CD14-positive monocyte (primary cell): ENCODE measurements around the gene TMCO4. TPM values are rescaled to one million over a fixed set of nuclear protein-coding genes. Genes with fewer than 3 reads are reported as not detected.

Experiments
- DNase-seq, 3 donors: peaks; one replicate each; pipeline ENCODE4 v3.0.0-alpha.2; 2011 to 2022
- H2AFZ ChIP-seq: 2 replicates; pipeline ENCODE4 v1.6.0; 2012; ENCODE audit warnings: mild to moderate bottlenecking, low read depth, low read length, inconsistent platforms; ENCODE audit not compliant: insufficient read depth, poor library complexity, severe bottlenecking
- H3K27ac ChIP-seq, 2 donors: 1 replicate in 1 of 2; 2 replicates in 1 of 2; pipeline ENCODE4 v1.5.1; 2012 to 2013; ENCODE audit warnings: low read length in 2 of 2, control low read depth in 1 of 2, inconsistent platforms in 1 of 2, low read depth in 1 of 2, mild to moderate bottlenecking in 1 of 2
- H3K27me3 ChIP-seq, 2 donors: one replicate each; pipeline versions ENCODE4 v1.6.0 to v1.6.1; 2011 to 2013; ENCODE audit warnings: low read length in 2 of 2; ENCODE audit not compliant: control insufficient read depth in 2 of 2, insufficient read depth in 2 of 2
- H3K36me3 ChIP-seq, 2 donors: replicated peaks in 1 of 2; 1 replicate in 1 of 2; 2 replicates in 1 of 2; pipeline versions ENCODE4 v1.5.1 to v1.6.1; 2012 to 2013; ENCODE audit warnings: low read length in 2 of 2, control low read depth in 1 of 2, inconsistent platforms in 1 of 2, mild to moderate bottlenecking in 1 of 2; ENCODE audit not compliant: insufficient read depth in 2 of 2, control insufficient read depth in 1 of 2
- H3K4me1 ChIP-seq, 2 donors: 1 replicate in 1 of 2; 2 replicates in 1 of 2; pipeline versions ENCODE4 v1.5.1 to v1.6.1; 2012 to 2013; ENCODE audit warnings: low read length in 2 of 2, control low read depth in 1 of 2, inconsistent platforms in 1 of 2, mild to moderate bottlenecking in 1 of 2, moderate library complexity in 1 of 2; ENCODE audit not compliant: insufficient read depth in 2 of 2, control insufficient read depth in 1 of 2
- H3K4me2 ChIP-seq: replicated peaks from 2 replicates; pipeline ENCODE3; 2012; ENCODE audit warnings: low read length, moderate library complexity, mild to moderate bottlenecking; ENCODE audit not compliant: poor library complexity, severe bottlenecking; ENCODE audit errors: extremely low read depth
- H3K4me3 ChIP-seq, 3 experiments: fragments of 200-600 bp in 1 of 3; sonication (generic) in 1 of 3; replicated peaks in 1 of 3; 1 replicate in 2 of 3; 2 replicates in 1 of 3; pipeline ENCODE4 v1.5.1; 2011 to 2013; ENCODE audit warnings: low read length in 3 of 3, mild to moderate bottlenecking in 3 of 3, control low read depth in 2 of 3, low read depth in 2 of 3, inconsistent platforms in 1 of 3, moderate library complexity in 1 of 3
- H3K79me2 ChIP-seq: 2 replicates; pipeline ENCODE4 v1.6.0; 2012; ENCODE audit warnings: mild to moderate bottlenecking, control low read depth, inconsistent platforms, low read length, moderate library complexity; ENCODE audit not compliant: insufficient read depth
- H3K9ac ChIP-seq: 2 replicates; pipeline ENCODE4 v1.6.0; 2017; ENCODE audit warnings: low read length, mild to moderate bottlenecking; ENCODE audit not compliant: insufficient read depth, poor library complexity, severe bottlenecking
- H3K9me3 ChIP-seq, 2 donors: replicated peaks in 1 of 2; 1 replicate in 1 of 2; 2 replicates in 1 of 2; pipeline versions ENCODE4 v1.5.1 to v1.6.1; 2012 to 2013; ENCODE audit warnings: low read length in 2 of 2, control low read depth in 1 of 2; ENCODE audit not compliant: control insufficient read depth in 1 of 2, insufficient read depth in 1 of 2
- H4K20me1 ChIP-seq: 2 replicates; pipeline ENCODE4 v1.6.0; 2012; ENCODE audit warnings: mild to moderate bottlenecking, low read length, control low read depth, moderate library complexity; ENCODE audit not compliant: insufficient read depth
- H3K27ac Mint-ChIP-seq, 7 donors: one replicate each; pipeline ENCODE4 v1.8.0; 2020; ENCODE audit warnings: mild to moderate bottlenecking in 7 of 7, mixed read lengths in 7 of 7, moderate library complexity in 6 of 7, inconsistent platforms in 2 of 7
- H3K27me3 Mint-ChIP-seq, 3 donors: one replicate each; pipeline ENCODE4 v1.8.0; 2021 to 2022; ENCODE audit warnings: low read depth in 3 of 3, mild to moderate bottlenecking in 3 of 3, mixed read lengths in 3 of 3, moderate library complexity in 3 of 3, inconsistent platforms in 1 of 3
- H3K36me3 Mint-ChIP-seq, 2 donors: one replicate each; pipeline ENCODE4 v1.8.0; 2020; ENCODE audit warnings: mixed read lengths in 2 of 2, inconsistent platforms in 1 of 2, mild to moderate bottlenecking in 1 of 2
- H3K4me1 Mint-ChIP-seq: one replicate; pipeline ENCODE4 v1.8.0; 2020; ENCODE audit warnings: mild to moderate bottlenecking, mixed read lengths
- H3K4me3 Mint-ChIP-seq, 2 donors: one replicate each; pipeline ENCODE4 v1.8.0; 2020; ENCODE audit warnings: mild to moderate bottlenecking in 2 of 2, mixed read lengths in 2 of 2, moderate library complexity in 1 of 2
- H3K9me3 Mint-ChIP-seq, 7 donors: one replicate each; pipeline ENCODE4 v1.8.0; 2020 to 2022; ENCODE audit warnings: mixed read lengths in 7 of 7, mild to moderate bottlenecking in 6 of 7, moderate library complexity in 6 of 7, inconsistent platforms in 2 of 7
- CTCF ChIP-seq: fragments of 200-600 bp; IDR thresholded peaks from one replicate; pipeline ENCODE4 v1.8.0; 2022; ENCODE audit warnings: antibody characterized with exemption, mild to moderate bottlenecking
- WGBS: methylation state at CpG from one replicate; pipeline ENCODE4 v1.1.5; 2013; ENCODE audit warnings: missing lambda C conversion rate; ENCODE audit not compliant: insufficient coverage; 5-methylcytosine and 5-hydroxymethylcytosine counted together
- intact Hi-C, 2 donors: fragments of 100-400 bp; cut with micrococcal nuclease; formaldehyde crosslinking; loops; one replicate each; pipeline versions ENCODE4 v1.15.0 to v1.15.1; 2023
- polyA plus RNA-seq, 3 donors: library from polyadenylated mRNA; depleted of rRNA in 1 of 3; unstranded in 2 of 3; stranded (reverse) in 1 of 3; fragments of 300-500 nt in 2 of 3; fragments of >200 nt in 1 of 3; fragmentation: Illumina TruSeq in 2 of 3; gene quantifications; 1 replicate in 2 of 3; 2 replicates in 1 of 3; pipeline ENCODE4 v1.2.3, GENCODE V29; 2012 to 2021

Gene TMCO4
- polyA plus RNA-seq, 3 donors, result 6.9 to 10.1 (median 7.9) TPM

- H3K27ac Mint-ChIP-seq, result no peak overlapping the region
- H3K4me2 ChIP-seq, result no peak overlapping the region
- no peak overlapping the region for H3K9ac ChIP-seq
- H3K79me2 ChIP-seq, result no peaks in the 10 kb centered on the region
- no peaks in the 10 kb centered on the region for H3K27me3 ChIP-seq
- H3K36me3 ChIP-seq, result peaks cover 11 to 47% of the 10 kb centered on the region in 2 donors
- H3K4me1 ChIP-seq, result no peaks in the 10 kb centered on the region
- H3K9me3 ChIP-seq, result peaks cover 0 to 11% of the 10 kb centered on the region in 2 donors
- 95% methylated on average over 6 of the region's 9 CpGs for whole genome bisulfite sequencing
- H3K4me3 ChIP-seq, result no peak overlapping the region
- peaks cover 0 to 11% (median 5%) of the 10 kb centered on the region in 7 donors for H3K9me3 Mint-ChIP-seq
- no peaks in the 10 kb centered on the region for H3K4me1 Mint-ChIP-seq
- DNase-seq, result no peak
- TF ChIP-seq CTCF, result no peak
- no peak overlapping the region for H3K27ac ChIP-seq
- H4K20me1 ChIP-seq, result no peaks in the 10 kb centered on the region
- H3K27me3 Mint-ChIP-seq, result no peaks in the 10 kb centered on the region
- intact Hi-C loops, result no loop called here
- no peak overlapping the region for H3K4me3 Mint-ChIP-seq
- H2AFZ ChIP-seq, result no peak overlapping the region
- H3K36me3 Mint-ChIP-seq, result peaks cover 27 to 53% of the 10 kb centered on the region in 2 donors
These were observed 62.5 kb downstream of the TMCO4 start for GRCh38 chr1:19737104-19737825.

GRCh38 chr1:19735440-19736127 is 64.1 kb downstream of the TMCO4 start:
- intact Hi-C loops, result no loop called here
- Mint-ChIP-seq H3K9me3 (peaks cover 2 to 11% (median 6%) of the 10 kb centered on the region in 7 donors), H3K4me1 (no peaks in the 10 kb centered on the region), H3K27me3 (no peaks in the 10 kb centered on the region), H3K36me3 (peaks cover 38 to 56% of the 10 kb centered on the region in 2 donors), H3K4me3 (no peak overlapping the region), H3K27ac (no peak overlapping the region)
- no peak overlapping the region for H2AFZ ChIP-seq
- H3K36me3 ChIP-seq, result peaks cover 14 to 54% of the 10 kb centered on the region in 2 donors
- no peak for DNase-seq
- no peak overlapping the region for H3K27ac ChIP-seq
- H3K4me2 ChIP-seq, result no peak overlapping the region
- no peaks in the 10 kb centered on the region for H4K20me1 ChIP-seq
- TF ChIP-seq CTCF, result no peak
- 96% methylated on average over 5 of the region's 10 CpGs for WGBS
- H3K4me3 ChIP-seq, result no peak overlapping the region
- H3K9ac ChIP-seq, result no peak overlapping the region
- peaks cover under 1 to 11% of the 10 kb centered on the region in 2 donors for H3K9me3 ChIP-seq
- H3K79me2 ChIP-seq, result no peaks in the 10 kb centered on the region
- H3K4me1 ChIP-seq, result no peaks in the 10 kb centered on the region
- H3K27me3 ChIP-seq, result no peaks in the 10 kb centered on the region
